Liver (tissue), 3 donors: ENCODE data around the gene BAHCC1.

Experiments
- CTCF ChIP-seq: fragments of 150-350 bp; IDR thresholded peaks from 2 replicates; pipeline ENCODE4 v1.5.1; 2017; ENCODE audit warnings: improper control_type of control experiment, low read depth, low read length; ENCODE audit not compliant: missing input control
- EGR1 ChIP-seq, 2 donors: IDR thresholded peaks; 2 replicates each; pipeline ENCODE4 v1.6.1; 2016 to 2018; ENCODE audit warnings: antibody characterized with exemption in 2 of 2, low read depth in 2 of 2
- JUND ChIP-seq, 2 donors: IDR thresholded peaks; 2 replicates each; pipeline ENCODE4 v1.6.1; 2016; ENCODE audit warnings: antibody characterized with exemption in 2 of 2
- TAF1 ChIP-seq: conservative IDR thresholded peaks from 2 replicates; pipeline ENCODE4 v1.6.1; 2016; ENCODE audit warnings: antibody characterized with exemption, mild to moderate bottlenecking
- YY1 ChIP-seq: IDR thresholded peaks from 2 replicates; pipeline ENCODE4 v1.6.1; 2016; ENCODE audit warnings: antibody characterized with exemption, mild to moderate bottlenecking
- donor health status: healthy.
- donor health status: healthy.

- TF ChIP-seq CTCF (no peak), TAF1 (no peak), EGR1 (IDR thresholded peaks at IDR 0.05; ENCODE audit: low read depth in 2 of 2) (no peak), YY1 (no peak), JUND (IDR thresholded peaks at IDR 0.05) (no peak)
Observed at GRCh38 chr17:81453712-81454111, 58.5 kb downstream of the BAHCC1 start.
